Measurements from ENCODE around the gene BCR. TPM values are rescaled to one million over a fixed set of nuclear protein-coding genes. Genes with fewer than 3 reads are reported as not detected.

Gene BCR
- total and polyA plus RNA-seq, 2 of the 13 experiments (the other 11 are each of a cell fraction or from before 2014, with no cell fraction given) = 19.9 to 33.6 TPM

GRCh38 chr22:23216461-23217170 is 36.3 kb downstream of the BCR start (continued):
- TF ChIP-seq ZNF772 (CRISPR knock-in tag; IDR thresholded peaks at IDR 0.05) = peak; percentile 31; the same call in 1 of the 2 replicates
- TF ChIP-seq ATF4 (CRISPR knock-in tag; IDR thresholded peaks at IDR 0.05) = no peak
- peak; percentile 67 for TF ChIP-seq ZFP91 (CRISPR knock-in tag; IDR thresholded peaks at IDR 0.05; ENCODE audit: borderline replicate concordance)
- TF ChIP-seq ZNF292 (CRISPR knock-in tag; IDR thresholded peaks at IDR 0.05; ENCODE audit: borderline replicate concordance, low read depth) = peak; percentile 94; the same call in 1 of the 2 replicates
- no peak for TF ChIP-seq ZNF678 (CRISPR knock-in tag; IDR thresholded peaks at IDR 0.05)
- TF ChIP-seq PLSCR1 (CRISPR knock-in tag; IDR thresholded peaks at IDR 0.05; ENCODE audit: borderline replicate concordance) = no peak
- TF ChIP-seq HOMEZ (CRISPR knock-in tag; IDR thresholded peaks at IDR 0.05; ENCODE audit: low read depth) = 0 out of 2 replicates have a peak, but pooled peaks have one; percentile 43
- TF ChIP-seq ZNF235 (CRISPR knock-in tag; IDR thresholded peaks at IDR 0.05; ENCODE audit: borderline replicate concordance) = no peak
- TF ChIP-seq ZNF710 (CRISPR knock-in tag; IDR thresholded peaks at IDR 0.05; ENCODE audit: borderline replicate concordance) = peak; percentile 34; the same call in 1 of the 2 replicates
- no peak for TF ChIP-seq MAFK (conservative IDR thresholded peaks at IDR 0.05 in 1 of 2, IDR thresholded peaks at IDR 0.05 in 1 of 2; ENCODE audit: low read length in 2 of 2)
- TF ChIP-seq ZNF124 (CRISPR knock-in tag; IDR thresholded peaks at IDR 0.05) = peak; percentile 92
- TF ChIP-seq PHF21A (CRISPR knock-in tag; IDR thresholded peaks at IDR 0.05) = peak; percentile 81
- TF ChIP-seq KDM3A (CRISPR knock-in tag; IDR thresholded peaks at IDR 0.05; ENCODE audit: low read depth) = peak; percentile 32; the same call in 1 of the 2 replicates
- TF ChIP-seq SKIL (CRISPR knock-in tag; IDR thresholded peaks at IDR 0.05; ENCODE audit: borderline replicate concordance) = peak; percentile 30; the same call in 1 of the 2 replicates
- peak; percentile 66; the same call in 1 of the 2 replicates for TF ChIP-seq ZNF644 (CRISPR knock-in tag; IDR thresholded peaks at IDR 0.05; ENCODE audit: low read depth)
